Measurements from ENCODE around the gene ARMS2.

Gene ARMS2

DNA sequence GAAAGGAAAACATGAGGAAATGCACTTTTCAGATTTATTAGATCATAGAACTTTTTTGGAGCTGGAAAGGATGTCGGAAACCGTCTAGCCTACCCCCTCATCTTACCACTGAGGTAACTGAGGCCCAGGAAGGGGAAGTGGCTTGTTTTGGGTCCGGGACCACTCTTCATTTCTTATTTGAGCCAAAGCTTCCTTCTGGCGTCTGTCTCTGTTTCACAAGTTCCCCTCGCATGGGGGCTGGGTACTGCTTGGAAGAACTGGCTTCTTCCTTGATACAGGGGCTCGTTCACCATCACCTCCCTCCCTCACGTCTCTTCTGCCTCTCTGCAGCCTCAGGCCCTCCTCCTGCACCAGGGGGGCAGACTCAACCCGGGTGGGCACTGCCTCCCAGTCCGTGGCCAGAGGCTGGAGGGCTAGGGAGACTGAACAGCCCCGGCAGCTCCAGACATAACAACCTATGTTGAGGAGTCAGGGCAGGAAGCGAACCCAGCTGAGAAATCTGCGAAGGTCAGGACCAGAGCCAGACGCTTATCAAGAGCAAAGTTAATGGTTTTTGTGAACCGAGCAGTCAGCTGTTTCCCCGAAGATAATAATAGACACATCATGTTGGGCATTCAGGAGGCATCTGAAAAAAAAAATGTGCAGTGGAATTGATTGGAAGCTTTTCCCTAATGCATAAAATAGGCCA, 19.8 kb downstream of the ARMS2 start:
- TF ChIP-seq, protein P1, sequence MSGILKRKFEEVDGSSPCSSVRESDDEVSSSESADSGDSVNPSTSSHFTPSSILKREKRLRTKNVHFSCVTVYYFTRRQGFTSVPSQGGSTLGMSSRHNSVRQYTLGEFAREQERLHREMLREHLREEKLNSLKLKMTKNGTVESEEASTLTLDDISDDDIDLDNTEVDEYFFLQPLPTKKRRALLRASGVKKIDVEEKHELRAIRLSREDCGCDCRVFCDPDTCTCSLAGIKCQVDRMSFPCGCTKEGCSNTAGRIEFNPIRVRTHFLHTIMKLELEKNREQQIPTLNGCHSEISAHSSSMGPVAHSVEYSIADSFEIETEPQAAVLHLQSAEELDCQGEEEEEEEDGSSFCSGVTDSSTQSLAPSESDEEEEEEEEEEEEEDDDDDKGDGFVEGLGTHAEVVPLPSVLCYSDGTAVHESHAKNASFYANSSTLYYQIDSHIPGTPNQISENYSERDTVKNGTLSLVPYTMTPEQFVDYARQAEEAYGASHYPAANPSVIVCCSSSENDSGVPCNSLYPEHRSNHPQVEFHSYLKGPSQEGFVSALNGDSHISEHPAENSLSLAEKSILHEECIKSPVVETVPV (CRISPR knock-in tag; IDR thresholded peaks at IDR 0.05) = no peak
- TF ChIP-seq ARNTL (CRISPR knock-in tag; IDR thresholded peaks at IDR 0.05; ENCODE audit: borderline replicate concordance, low read depth) = no peak
- TF ChIP-seq GLIS3 (CRISPR knock-in tag; IDR thresholded peaks at IDR 0.05) = no peak
- TF ChIP-seq ISL1 (CRISPR knock-in tag; IDR thresholded peaks at IDR 0.05) = no peak
- peak; percentile 60 for ATAC-seq

DNA sequence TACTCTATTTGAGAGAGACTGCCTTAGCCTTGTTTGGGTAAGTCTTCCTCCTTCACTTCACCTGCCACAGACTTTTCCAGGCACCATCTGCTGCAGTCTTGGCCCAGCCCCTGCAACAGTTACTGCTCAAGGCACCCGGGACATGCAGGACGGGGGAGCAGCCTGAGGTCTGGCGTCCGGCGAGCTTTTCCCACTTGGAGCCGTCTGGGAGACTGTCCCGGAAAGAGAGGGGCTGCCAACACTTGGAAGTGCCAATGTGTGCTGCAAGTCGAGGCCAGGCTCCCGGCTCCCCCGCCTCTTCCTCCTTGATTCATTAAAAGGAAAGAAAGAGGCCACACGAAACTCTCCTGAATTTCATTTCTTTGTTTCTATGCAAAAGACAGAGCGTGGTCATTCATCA, 20.6 kb downstream of the ARMS2 start:
- TF ChIP-seq, protein P1 (CRISPR knock-in tag; IDR thresholded peaks at IDR 0.05) = no peak
- TF ChIP-seq CSDC2 (CRISPR knock-in tag; IDR thresholded peaks at IDR 0.05) = no peak
- no peak for TF ChIP-seq ARNTL (CRISPR knock-in tag; IDR thresholded peaks at IDR 0.05; ENCODE audit: borderline replicate concordance, low read depth)
- no peak for TF ChIP-seq ZNF8 (CRISPR knock-in tag; IDR thresholded peaks at IDR 0.05)
- no peak for TF ChIP-seq ESRRG (CRISPR knock-in tag; IDR thresholded peaks at IDR 0.05)
- no peak for TF ChIP-seq ZFP3 (CRISPR knock-in tag; IDR thresholded peaks at IDR 0.05)
- TF ChIP-seq, protein P2, sequence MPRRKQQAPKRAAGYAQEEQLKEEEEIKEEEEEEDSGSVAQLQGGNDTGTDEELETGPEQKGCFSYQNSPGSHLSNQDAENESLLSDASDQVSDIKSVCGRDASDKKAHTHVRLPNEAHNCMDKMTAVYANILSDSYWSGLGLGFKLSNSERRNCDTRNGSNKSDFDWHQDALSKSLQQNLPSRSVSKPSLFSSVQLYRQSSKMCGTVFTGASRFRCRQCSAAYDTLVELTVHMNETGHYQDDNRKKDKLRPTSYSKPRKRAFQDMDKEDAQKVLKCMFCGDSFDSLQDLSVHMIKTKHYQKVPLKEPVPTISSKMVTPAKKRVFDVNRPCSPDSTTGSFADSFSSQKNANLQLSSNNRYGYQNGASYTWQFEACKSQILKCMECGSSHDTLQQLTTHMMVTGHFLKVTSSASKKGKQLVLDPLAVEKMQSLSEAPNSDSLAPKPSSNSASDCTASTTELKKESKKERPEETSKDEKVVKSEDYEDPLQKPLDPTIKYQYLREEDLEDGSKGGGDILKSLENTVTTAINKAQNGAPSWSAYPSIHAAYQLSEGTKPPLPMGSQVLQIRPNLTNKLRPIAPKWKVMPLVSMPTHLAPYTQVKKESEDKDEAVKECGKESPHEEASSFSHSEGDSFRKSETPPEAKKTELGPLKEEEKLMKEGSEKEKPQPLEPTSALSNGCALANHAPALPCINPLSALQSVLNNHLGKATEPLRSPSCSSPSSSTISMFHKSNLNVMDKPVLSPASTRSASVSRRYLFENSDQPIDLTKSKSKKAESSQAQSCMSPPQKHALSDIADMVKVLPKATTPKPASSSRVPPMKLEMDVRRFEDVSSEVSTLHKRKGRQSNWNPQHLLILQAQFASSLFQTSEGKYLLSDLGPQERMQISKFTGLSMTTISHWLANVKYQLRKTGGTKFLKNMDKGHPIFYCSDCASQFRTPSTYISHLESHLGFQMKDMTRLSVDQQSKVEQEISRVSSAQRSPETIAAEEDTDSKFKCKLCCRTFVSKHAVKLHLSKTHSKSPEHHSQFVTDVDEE (CRISPR knock-in tag; IDR thresholded peaks at IDR 0.05) = no peak
- TF ChIP-seq, protein P3, sequence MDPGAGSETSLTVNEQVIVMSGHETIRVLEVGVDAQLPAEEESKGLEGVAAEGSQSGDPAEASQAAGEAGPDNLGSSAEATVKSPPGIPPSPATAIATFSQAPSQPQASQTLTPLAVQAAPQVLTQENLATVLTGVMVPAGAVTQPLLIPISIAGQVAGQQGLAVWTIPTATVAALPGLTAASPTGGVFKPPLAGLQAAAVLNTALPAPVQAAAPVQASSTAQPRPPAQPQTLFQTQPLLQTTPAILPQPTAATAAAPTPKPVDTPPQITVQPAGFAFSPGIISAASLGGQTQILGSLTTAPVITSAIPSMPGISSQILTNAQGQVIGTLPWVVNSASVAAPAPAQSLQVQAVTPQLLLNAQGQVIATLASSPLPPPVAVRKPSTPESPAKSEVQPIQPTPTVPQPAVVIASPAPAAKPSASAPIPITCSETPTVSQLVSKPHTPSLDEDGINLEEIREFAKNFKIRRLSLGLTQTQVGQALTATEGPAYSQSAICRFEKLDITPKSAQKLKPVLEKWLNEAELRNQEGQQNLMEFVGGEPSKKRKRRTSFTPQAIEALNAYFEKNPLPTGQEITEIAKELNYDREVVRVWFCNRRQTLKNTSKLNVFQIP (CRISPR knock-in tag; IDR thresholded peaks at IDR 0.05; ENCODE audit: borderline replicate concordance, low read depth) = no peak
- TF ChIP-seq TCF4 (CRISPR knock-in tag; IDR thresholded peaks at IDR 0.05; ENCODE audit: borderline replicate concordance) = no peak
- no peak for TF ChIP-seq PPARA (CRISPR knock-in tag; IDR thresholded peaks at IDR 0.05; ENCODE audit: borderline replicate concordance)
- TF ChIP-seq ISL1 (CRISPR knock-in tag; IDR thresholded peaks at IDR 0.05) = no peak
- TF ChIP-seq, protein P4, sequence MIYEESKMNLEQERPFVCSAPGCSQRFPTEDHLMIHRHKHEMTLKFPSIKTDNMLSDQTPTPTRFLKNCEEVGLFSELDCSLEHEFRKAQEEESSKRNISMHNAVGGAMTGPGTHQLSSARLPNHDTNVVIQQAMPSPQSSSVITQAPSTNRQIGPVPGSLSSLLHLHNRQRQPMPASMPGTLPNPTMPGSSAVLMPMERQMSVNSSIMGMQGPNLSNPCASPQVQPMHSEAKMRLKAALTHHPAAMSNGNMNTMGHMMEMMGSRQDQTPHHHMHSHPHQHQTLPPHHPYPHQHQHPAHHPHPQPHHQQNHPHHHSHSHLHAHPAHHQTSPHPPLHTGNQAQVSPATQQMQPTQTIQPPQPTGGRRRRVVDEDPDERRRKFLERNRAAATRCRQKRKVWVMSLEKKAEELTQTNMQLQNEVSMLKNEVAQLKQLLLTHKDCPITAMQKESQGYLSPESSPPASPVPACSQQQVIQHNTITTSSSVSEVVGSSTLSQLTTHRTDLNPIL (CRISPR knock-in tag; IDR thresholded peaks at IDR 0.05; ENCODE audit: low read depth) = no peak
- no peak for TF ChIP-seq GLIS3 (CRISPR knock-in tag; IDR thresholded peaks at IDR 0.05)
- TF ChIP-seq ZFP30 (CRISPR knock-in tag; IDR thresholded peaks at IDR 0.05) = no peak
- no peak for TF ChIP-seq ZNF70 (CRISPR knock-in tag; IDR thresholded peaks at IDR 0.05)
- ATAC-seq = peak; percentile 24

DNA sequence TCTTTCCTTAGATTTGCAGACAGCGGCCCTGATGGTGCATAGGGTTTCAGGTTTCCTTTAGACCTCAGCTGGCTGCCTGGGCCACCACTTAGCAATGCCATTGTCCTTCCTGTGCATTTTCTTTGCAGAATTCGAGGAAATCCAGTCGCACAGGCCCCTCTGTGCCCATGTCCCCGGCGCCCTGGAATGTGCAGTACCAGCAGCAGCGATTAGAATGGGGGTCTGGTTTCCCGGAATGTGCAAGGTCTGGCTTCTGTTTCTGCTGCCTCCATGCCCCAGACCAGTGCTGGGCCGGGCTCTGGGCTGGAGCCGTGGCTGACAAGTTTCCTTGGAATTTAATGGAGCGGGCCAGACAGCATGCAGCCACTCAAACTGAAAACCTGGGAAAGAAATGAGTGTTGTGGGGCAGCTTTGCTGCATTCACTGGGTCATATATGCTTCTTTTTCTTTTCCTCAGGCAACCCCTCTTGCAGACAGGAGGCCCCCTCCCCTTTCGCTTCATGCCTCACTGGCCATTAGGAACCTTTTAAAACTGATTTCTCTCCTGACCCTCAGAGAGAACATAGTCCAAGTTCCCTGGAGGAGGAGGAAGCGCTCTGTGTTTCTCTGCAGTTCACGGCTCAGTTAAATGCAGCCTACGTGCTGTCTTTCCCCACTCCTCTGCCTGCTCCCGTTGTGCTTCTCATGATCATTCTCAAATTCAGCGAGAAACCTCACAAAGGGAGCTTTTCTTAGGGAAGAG, 21.3 kb downstream of the ARMS2 start:
- ATAC-seq = peak; percentile 86
- TF ChIP-seq RARB (CRISPR knock-in tag; IDR thresholded peaks at IDR 0.05) (no peak), ISL1 (CRISPR knock-in tag; IDR thresholded peaks at IDR 0.05) (0 out of 2 replicates have a peak, but pooled peaks have one; percentile 7), ZFP30 (CRISPR knock-in tag; IDR thresholded peaks at IDR 0.05) (no peak)
- TF ChIP-seq, protein P5, sequence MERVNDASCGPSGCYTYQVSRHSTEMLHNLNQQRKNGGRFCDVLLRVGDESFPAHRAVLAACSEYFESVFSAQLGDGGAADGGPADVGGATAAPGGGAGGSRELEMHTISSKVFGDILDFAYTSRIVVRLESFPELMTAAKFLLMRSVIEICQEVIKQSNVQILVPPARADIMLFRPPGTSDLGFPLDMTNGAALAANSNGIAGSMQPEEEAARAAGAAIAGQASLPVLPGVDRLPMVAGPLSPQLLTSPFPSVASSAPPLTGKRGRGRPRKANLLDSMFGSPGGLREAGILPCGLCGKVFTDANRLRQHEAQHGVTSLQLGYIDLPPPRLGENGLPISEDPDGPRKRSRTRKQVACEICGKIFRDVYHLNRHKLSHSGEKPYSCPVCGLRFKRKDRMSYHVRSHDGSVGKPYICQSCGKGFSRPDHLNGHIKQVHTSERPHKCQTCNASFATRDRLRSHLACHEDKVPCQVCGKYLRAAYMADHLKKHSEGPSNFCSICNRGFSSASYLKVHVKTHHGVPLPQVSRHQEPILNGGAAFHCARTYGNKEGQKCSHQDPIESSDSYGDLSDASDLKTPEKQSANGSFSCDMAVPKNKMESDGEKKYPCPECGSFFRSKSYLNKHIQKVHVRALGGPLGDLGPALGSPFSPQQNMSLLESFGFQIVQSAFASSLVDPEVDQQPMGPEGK (CRISPR knock-in tag; IDR thresholded peaks at IDR 0.05; ENCODE audit: borderline replicate concordance) = no peak
